Stimulated activated CD8-positive, alpha-beta memory T cell treated with anti-CD3 and anti-CD28 coated beads, Interleukin-12 subunit alpha, Interleukin-12 subunit beta, amount 100 ng/mL, for 24 hours (primary cell): ENCODE results near the gene NDUFB5.
A peak's percentile ranks its signal among the peaks of the same experiment; 100 is the strongest.
"Not testable (repeated sequence)": the region's sequence is repeated elsewhere in the genome, so short reads cannot be mapped to it uniquely, and the experiment has no call there.

Source experiments
- DNase-seq: peaks from one replicate; pipeline ENCODE4 v3.0.0-alpha.2; 2020; ENCODE audit errors: extremely low read depth

NDUFB5 gene

GRCh38 chr3:179630753-179631451 is 26.3 kb downstream of the NDUFB5 start:
- no peak for DNase-seq

- no peak for DNase-seq
Measured at GRCh38 chr3:179640469-179640868, 35.9 kb downstream of the NDUFB5 start.

- DNase-seq = no peak
Measured at GRCh38 chr3:179642871-179643270, 38.3 kb downstream of the NDUFB5 start.

- DNase-seq = not testable (repeated sequence)
Measured at GRCh38 chr3:179643837-179644236, 39.2 kb downstream of the NDUFB5 start.

GRCh38 chr3:179646177-179646576 is 41.6 kb downstream of the NDUFB5 start:
- no peak for DNase-seq

- DNase-seq = no peak
Measured at GRCh38 chr3:179651687-179652446, 47.3 kb downstream of the NDUFB5 start.

- peak; percentile 8 for DNase-seq
Measured at GRCh38 chr3:179652447-179653095, 48.0 kb downstream of the NDUFB5 start, which contains the start of gene USP13. USP13 (plus strand) TSS chr3:179653040; CDS start chr3:179653226, 186 bp downstream.

- DNase-seq = peak; percentile 17
Measured at GRCh38 chr3:179653096-179653797, 48.7 kb downstream of the NDUFB5 start.

- DNase-seq = no peak
Measured at GRCh38 chr3:179655236-179655635, 50.6 kb downstream of the NDUFB5 start.

- DNase-seq = no peak
Measured at GRCh38 chr3:179658606-179659005, 54.0 kb downstream of the NDUFB5 start.

- no peak for DNase-seq
Measured at GRCh38 chr3:179660872-179661271, 56.3 kb downstream of the NDUFB5 start.

- DNase-seq = no peak
Measured at GRCh38 chr3:179661777-179662176, 57.2 kb downstream of the NDUFB5 start.

- DNase-seq = no peak
Measured at GRCh38 chr3:179663093-179663492, 58.5 kb downstream of the NDUFB5 start.

GRCh38 chr3:179666030-179666429 is 61.4 kb downstream of the NDUFB5 start:
- no peak for DNase-seq

GRCh38 chr3:179666436-179667035 is 61.9 kb downstream of the NDUFB5 start:
- no peak for DNase-seq

GRCh38 chr3:179668429-179668828 is 63.8 kb downstream of the NDUFB5 start:
- no peak for DNase-seq

GRCh38 chr3:179670311-179670710 is 65.7 kb downstream of the NDUFB5 start:
- DNase-seq = no peak

- no peak for DNase-seq
Measured at GRCh38 chr3:179671309-179671708, 66.7 kb downstream of the NDUFB5 start.

GRCh38 chr3:179671747-179672242 is 67.2 kb downstream of the NDUFB5 start:
- no peak for DNase-seq

- DNase-seq = no peak
Measured at GRCh38 chr3:179672918-179673317, 68.3 kb downstream of the NDUFB5 start.

- no peak for DNase-seq
Measured at GRCh38 chr3:179673523-179673922, 68.9 kb downstream of the NDUFB5 start.
